ENCODE measurements around the gene IL17RD. TPM values are rescaled to one million over a fixed set of nuclear protein-coding genes. Genes with fewer than 3 reads are reported as not detected.

IL17RD gene
- total RNA-seq (2012; rRNA removed) (0.72 and 0.83 TPM in 2 replicates), polyA plus RNA-seq (2012; rRNA removed) (0.92 TPM in 2 replicates), Bru-seq, nascent RNA (percentile 29 among the genes with signal in this experiment), BruChase-seq, experiment 1, labeled RNA remaining after a 6-hour chase (percentile 35 among the genes with signal in this experiment), BruChase-seq, experiment 2, labeled RNA remaining after a 2-hour chase (percentile 36 among the genes with signal in this experiment)
- polyA plus RNA-seq (2012; cell fraction: cytosol; rRNA removed), result 0.16 and 0.90 TPM in 2 replicates
- 0.71 and 0.77 TPM in 2 replicates for polyA plus RNA-seq (2012; cell fraction: nucleus; rRNA removed; ENCODE audit: low replicate concordance)
- long read RNA-seq, result 0 reads

GRCh38 chr3:57164657-57165573, at the start of gene IL17RD:
TSS of gene IL17RD (minus strand) at chr3:57165353. CDS start at chr3:57165286, 67 bp downstream.
- intact Hi-C loops (cut with micrococcal nuclease), result loop anchor here (5.0 kb wide), 1 partner anchor 158 kb away; no protein-coding TSS in a partner anchor

More at GRCh38 chr3:57164657-57165573, at the start of gene IL17RD:
- Histone ChIP-seq H3K36me3 (ENCODE audit: control insufficient read depth, insufficient read depth, low read length) (no peaks in the 10 kb centered on the region), H3K27me3 (ENCODE audit: control insufficient read depth, insufficient read depth, low read length) (peaks cover 40% of the 10 kb centered on the region), H3K9me1 (ENCODE audit: insufficient read depth, low read length) (no peaks in the 10 kb centered on the region), H3K14ac (replicated peaks; ENCODE audit: low read depth, low read length) (no peak within 1 kb of the TSS), H3K4me1 (ENCODE audit: control insufficient read depth, insufficient read depth, low read length) (peaks cover 6% of the 10 kb centered on the region; the same call in 1 of the 2 replicates), H2AK5ac (ENCODE audit: low read depth, low read length) (no peak within 1 kb of the TSS), H2BK20ac (ENCODE audit: low read depth, low read length) (no peak within 1 kb of the TSS), H3K4me3 (ENCODE audit: insufficient read depth, low read depth, low read length) (peak within 1 kb of the TSS; percentile 90), H2BK15ac (ENCODE audit: low read depth, low read length) (no peak within 1 kb of the TSS), H3K79me1 (ENCODE audit: low read depth in 1 of 2, low read length in 2 of 2) (no peaks in the 10 kb centered on the region), H4K20me1 (ENCODE audit: insufficient read depth, low read length) (no peaks in the 10 kb centered on the region; the same call in 1 of the 2 replicates), H2BK120ac (ENCODE audit: low read depth, low read length) (no peak within 1 kb of the TSS), H2AK9ac (replicated peaks; ENCODE audit: low read depth, low read length, poor library complexity) (peak within 1 kb of the TSS; percentile 71), H2AFZ (replicated peaks; ENCODE audit: low read length, poor library complexity) (peak within 1 kb of the TSS; percentile 97), H3K9ac (ENCODE audit: low read depth, low read length) (peak within 1 kb of the TSS; percentile 60), H4K8ac (ENCODE audit: low read depth in 2 of 2, low read length in 2 of 2) (no peak within 1 kb of the TSS), H3K4me2 (ENCODE audit: low read depth, low read length) (peak within 1 kb of the TSS; percentile 85), H3K4ac (ENCODE audit: low read depth, low read length) (no peak within 1 kb of the TSS), H2BK5ac (ENCODE audit: low read depth, low read length, poor library complexity, severe bottlenecking) (no peak within 1 kb of the TSS), H3K23ac (ENCODE audit: low read depth, low read length) (peak within 1 kb of the TSS; percentile 42), H4K91ac (ENCODE audit: insufficient read depth, low read depth, low read length) (no peak within 1 kb of the TSS), H3K9me3 (ENCODE audit: control insufficient read depth, insufficient read depth, low read length) (no peaks in the 10 kb centered on the region), H3K27ac (ENCODE audit: insufficient read depth, low read length) (no peak within 1 kb of the TSS; the same call in 1 of the 2 replicates), H3K18ac (ENCODE audit: low read depth, low read length) (no peak within 1 kb of the TSS), H3K56ac (ENCODE audit: extremely low read depth, insufficient read depth, low read length) (no peak within 1 kb of the TSS), H4K5ac (ENCODE audit: low read depth, low read length) (no peak within 1 kb of the TSS)
- POLR2A ChIA-PET (ENCODE audit: unreplicated experiment), result no interaction called here
- no TSS peak for BruUV-seq (replicated peaks)
- ATAC-seq (ENCODE audit: low read depth) (peak; percentile 93), DNase-seq (peak; percentile 64)
- no peak for TF ChIP-seq CHD1 (IDR thresholded peaks at IDR 0.05; ENCODE audit: low read depth, low read length)
- TF ChIP-seq ELK1 (IDR thresholded peaks at IDR 0.05; ENCODE audit: borderline replicate concordance, low read depth, low read length), result no peak
- TF ChIP-seq RCOR1 (IDR thresholded peaks at IDR 0.05; ENCODE audit: insufficient replicate concordance, low read length), result no peak
- no peak for TF ChIP-seq BHLHE40 (IDR thresholded peaks at IDR 0.05; ENCODE audit: low read depth, low read length)
- no peak for TF ChIP-seq FOS (IDR thresholded peaks at IDR 0.05; ENCODE audit: low read depth, low read length)
- TF ChIP-seq CEBPB (IDR thresholded peaks at IDR 0.05; ENCODE audit: low read depth, low read length), result no peak
- no peak for TF ChIP-seq MAFK (IDR thresholded peaks at IDR 0.05; ENCODE audit: low read depth, low read length)
- TF ChIP-seq POLR2A (IDR thresholded peaks at IDR 0.05; ENCODE audit: low read depth, low read length), result no peak
- no peak; the same call in 1 of the 2 replicates for TF ChIP-seq MAZ (IDR thresholded peaks at IDR 0.05; ENCODE audit: borderline replicate concordance, low read depth, low read length)
- TF ChIP-seq RFX5 (IDR thresholded peaks at IDR 0.05; ENCODE audit: low read depth, low read length), result no peak
- dilution Hi-C loops (cut with HindIII; ENCODE audit: low sequenced_read_pairs, unreplicated experiment), result no loop called here
- in situ Hi-C loops (cut with MboI; ENCODE audit: low sequenced_read_pairs), result loop anchor here (25.0 kb wide), 1 partner anchor 397 kb away; the partner anchor contains the start of gene PDE12
- CTCF ChIA-PET, result interaction anchor here (0.6 kb wide), 1 partner anchor 44 kb away, joined by 3 read pairs; no protein-coding TSS in a partner anchor
- 3% methylated on average over 35 of the region's 98 CpGs; no CpG with 5 or more reads in 1 of the 2 experiments for WGBS, 2 experiments (ENCODE audit: extremely low coverage in 2 of 2, insufficient read length in 1 of 2)
